Colon (tissue), 2 donors: ENCODE results near the gene GPR137B.
"Not testable (repeated sequence)": the region's sequence is repeated elsewhere in the genome, so short reads cannot be mapped to it uniquely, and the experiment has no call there.

Experiments
- FAIRE-seq: peaks from 2 replicates; lab custom pipeline; 2012; peaks lifted over from hg19 to GRCh38; lab: Jason Lieb, UNC
- donor health status: control.
- donor health status: control.

Gene GPR137B

GRCh38 chr1:236144446-236145150 is 2.3 kb downstream of the GPR137B start:
- no peak for FAIRE-seq

GRCh38 chr1:236147068-236147467 is 4.7 kb downstream of the GPR137B start:
- FAIRE-seq: no peak

- FAIRE-seq: no peak
Measured at GRCh38 chr1:236147521-236148469, 5.5 kb downstream of the GPR137B start.

GRCh38 chr1:236148470-236148845 is 6.1 kb downstream of the GPR137B start:
- FAIRE-seq: no peak

GRCh38 chr1:236149003-236149595 is 6.8 kb downstream of the GPR137B start:
- FAIRE-seq: no peak

GRCh38 chr1:236149696-236150228 is 7.4 kb downstream of the GPR137B start:
- no peak for FAIRE-seq

- no peak for FAIRE-seq
Measured at GRCh38 chr1:236150311-236150955, 8.1 kb downstream of the GPR137B start.

- no peak for FAIRE-seq
Measured at GRCh38 chr1:236150986-236151385, 8.6 kb downstream of the GPR137B start.

- FAIRE-seq: no peak
Measured at GRCh38 chr1:236151739-236152424, 9.5 kb downstream of the GPR137B start.

GRCh38 chr1:236154126-236154525 is 11.8 kb downstream of the GPR137B start:
- no peak for FAIRE-seq

GRCh38 chr1:236154671-236155398 is 12.5 kb downstream of the GPR137B start:
- no peak for FAIRE-seq

GRCh38 chr1:236155399-236155767 is 13.0 kb downstream of the GPR137B start:
- no peak for FAIRE-seq

- FAIRE-seq: no peak
Measured at GRCh38 chr1:236155841-236156503, 13.6 kb downstream of the GPR137B start.

- FAIRE-seq: no peak
Measured at GRCh38 chr1:236156512-236157208, 14.3 kb downstream of the GPR137B start.

- FAIRE-seq: not testable (repeated sequence)
Measured at GRCh38 chr1:236158072-236158471, 15.7 kb downstream of the GPR137B start.

GRCh38 chr1:236158719-236159118 is 16.4 kb downstream of the GPR137B start:
- FAIRE-seq: no peak

- no peak for FAIRE-seq
Measured at GRCh38 chr1:236159704-236160539, 17.6 kb downstream of the GPR137B start.

- FAIRE-seq: no peak
Measured at GRCh38 chr1:236160540-236161127, 18.3 kb downstream of the GPR137B start.
